Breast epithelium (tissue), 3 donors: ENCODE results near the gene JPH4.

Experiments used
- CTCF ChIP-seq, 3 donors: fragments of 450-650 bp; IDR thresholded peaks; one replicate each; pipeline ENCODE4 v1.5.1; 2016 to 2017; ENCODE audit warnings: antibody characterized with exemption in 3 of 3, mild to moderate bottlenecking in 3 of 3, moderate library complexity in 3 of 3
- POLR2A ChIP-seq: fragments of 450-650 bp; IDR thresholded peaks from one replicate; pipeline ENCODE4 v1.6.1; 2016; ENCODE audit warnings: antibody characterized with exemption, mild to moderate bottlenecking, moderate library complexity
- POLR2AphosphoS5 ChIP-seq, 3 donors: sonication (generic); formaldehyde crosslinking; IDR thresholded peaks; one replicate each; pipeline ENCODE4 v1.6.1; 2017; ENCODE audit warnings: antibody characterized with exemption in 3 of 3

- no peak for TF ChIP-seq CTCF (IDR thresholded peaks at IDR 0.05)
- TF ChIP-seq POLR2A: no peak
- TF ChIP-seq POLR2AphosphoS5 (IDR thresholded peaks at IDR 0.05): no peak
These were observed 44.7 kb downstream of the JPH4 start for GRCh38 chr14:23533652-23534435.
